Breast epithelium (tissue), 4 donors: ENCODE measurements around the gene CEP43. TPM values are rescaled to one million over a fixed set of nuclear protein-coding genes. Genes with fewer than 3 reads are reported as not detected.

Experiments
- DNase-seq, 2 donors: peaks; one replicate each; pipeline ENCODE4 v3.0.0-alpha.2; 2019; ENCODE audit warnings: low spot score in 2 of 2
- H3K27ac ChIP-seq, 2 donors: fragments of 200-600 bp; sonication (generic) in 1 of 2; one replicate each; pipeline ENCODE4 v1.5.1; 2016 to 2019; ENCODE audit warnings: mild to moderate bottlenecking in 1 of 2
- H3K27me3 ChIP-seq, 2 donors: fragments of 200-600 bp; sonication (generic) in 1 of 2; one replicate each; pipeline versions ENCODE4 v1.5.1 to v1.6.0; 2017 to 2019; ENCODE audit warnings: control low read depth in 1 of 2, mild to moderate bottlenecking in 1 of 2
- H3K36me3 ChIP-seq: fragments of 200-600 bp; one replicate; pipeline ENCODE4 v1.5.1; 2019
- H3K4me1 ChIP-seq, 2 donors: fragments of 200-600 bp; sonication (generic); one replicate each; pipeline ENCODE4 v1.5.1; 2016 to 2019; ENCODE audit warnings: control low read depth in 1 of 2
- H3K4me3 ChIP-seq, 3 donors: fragments of 200-600 bp; sonication (generic); 1 replicate in 2 of 3; 2 replicates in 1 of 3; pipeline ENCODE4 v1.5.1; 2016 to 2019; ENCODE audit warnings: mild to moderate bottlenecking in 3 of 3, moderate library complexity in 2 of 3
- H3K9me3 ChIP-seq, 2 donors: fragments of 200-600 bp; sonication (generic) in 1 of 2; one replicate each; pipeline ENCODE4 v1.5.1; 2016 to 2019; ENCODE audit warnings: control low read depth in 1 of 2
- CTCF ChIP-seq, 3 donors: fragments of 450-650 bp; IDR thresholded peaks; one replicate each; pipeline ENCODE4 v1.5.1; 2016 to 2017; ENCODE audit warnings: antibody characterized with exemption in 3 of 3, mild to moderate bottlenecking in 3 of 3, moderate library complexity in 3 of 3
- POLR2A ChIP-seq: fragments of 450-650 bp; IDR thresholded peaks from one replicate; pipeline ENCODE4 v1.6.1; 2016; ENCODE audit warnings: antibody characterized with exemption, mild to moderate bottlenecking, moderate library complexity
- POLR2AphosphoS5 ChIP-seq, 3 donors: sonication (generic); formaldehyde crosslinking; IDR thresholded peaks; one replicate each; pipeline ENCODE4 v1.6.1; 2017; ENCODE audit warnings: antibody characterized with exemption in 3 of 3
- intact Hi-C: fragments of 100-400 bp; cut with DNase I; formaldehyde crosslinking; loops from one replicate; pipeline ENCODE4 v1.15.1; 2023; ENCODE audit warnings: low total_unique reads
- total RNA-seq, 3 donors: library from RNA; depleted of rRNA; stranded (reverse); fragments of >200 nt; gene quantifications; one replicate each; pipeline ENCODE4 v1.1.0, GENCODE V29; 2016

CEP43 gene
- total RNA-seq, 3 donors from 2014 or later: 11.2 to 32.6 (median 22.6) TPM

GRCh38 chr6:166952121-166952520 lies 47.1 kb upstream of the CEP43 start:
- H3K9me3 ChIP-seq: no peaks in the 10 kb centered on the region
- DNase-seq: no peak
- no peak for TF ChIP-seq POLR2AphosphoS5 (IDR thresholded peaks at IDR 0.05)
- no peak for TF ChIP-seq POLR2A
- TF ChIP-seq CTCF (IDR thresholded peaks at IDR 0.05): no peak
- H3K4me3 ChIP-seq: no peak overlapping the region
- no peaks in the 10 kb centered on the region for H3K27me3 ChIP-seq
- no peaks in the 10 kb centered on the region for H3K36me3 ChIP-seq
- H3K4me1 ChIP-seq: peaks cover 0 to 6% of the 10 kb centered on the region in 2 donors
- intact Hi-C loops: no loop called here
- H3K27ac ChIP-seq: no peak overlapping the region

GRCh38 chr6:166952567-166953486 lies 46.4 kb upstream of the CEP43 start:
- H3K27me3 ChIP-seq: no peaks in the 10 kb centered on the region
- H3K4me1 ChIP-seq: peaks cover 0 to 6% of the 10 kb centered on the region in 2 donors
- H3K4me3 ChIP-seq: no peak overlapping the region
- no peaks in the 10 kb centered on the region for H3K9me3 ChIP-seq
- TF ChIP-seq POLR2A: no peak
- TF ChIP-seq POLR2AphosphoS5 (IDR thresholded peaks at IDR 0.05): no peak
- TF ChIP-seq CTCF (IDR thresholded peaks at IDR 0.05): no peak
- no peaks in the 10 kb centered on the region for H3K36me3 ChIP-seq
- intact Hi-C loops: no loop called here
- H3K27ac ChIP-seq: no peak overlapping the region
- no peak for DNase-seq

- H3K9me3 ChIP-seq: no peaks in the 10 kb centered on the region
- H3K4me3 ChIP-seq: no peak overlapping the region
- peaks cover 0 to 6% of the 10 kb centered on the region in 2 donors for H3K4me1 ChIP-seq
- no peak overlapping the region for H3K27ac ChIP-seq
- no peaks in the 10 kb centered on the region for H3K36me3 ChIP-seq
- no peaks in the 10 kb centered on the region for H3K27me3 ChIP-seq
- intact Hi-C loops: loop anchor here (2.0 kb wide), 1 partner anchor 15 kb away; no protein-coding TSS in a partner anchor
- DNase-seq: no peak
- no peak for TF ChIP-seq CTCF (IDR thresholded peaks at IDR 0.05)
- TF ChIP-seq POLR2AphosphoS5 (IDR thresholded peaks at IDR 0.05): no peak
- TF ChIP-seq POLR2A: no peak
Measured at GRCh38 chr6:166954118-166954713, 45.0 kb upstream of the CEP43 start.

- DNase-seq: no peak
- intact Hi-C loops: loop anchor here (2.0 kb wide), 1 partner anchor 16 kb away; no protein-coding TSS in a partner anchor
- Histone ChIP-seq H3K9me3 (no peaks in the 10 kb centered on the region), H3K4me3 (peak overlapping the region; percentile 69 to 92 (median 84)), H3K4me1 (peaks cover 0 to 6% of the 10 kb centered on the region in 2 donors), H3K27ac (peak overlapping the region; percentile 13 to 90), H3K36me3 (no peaks in the 10 kb centered on the region), H3K27me3 (no peaks in the 10 kb centered on the region)
- TF ChIP-seq POLR2A: no peak
- no peak for TF ChIP-seq POLR2AphosphoS5 (IDR thresholded peaks at IDR 0.05)
Measured at GRCh38 chr6:166955121-166955864, 43.9 kb upstream of the CEP43 start.

- no peak for DNase-seq
Measured at GRCh38 chr6:166955865-166956443, 43.2 kb upstream of the CEP43 start.

More at GRCh38 chr6:166955865-166956443, 43.2 kb upstream of the CEP43 start:
- Histone ChIP-seq H3K9me3 (no peaks in the 10 kb centered on the region), H3K36me3 (no peaks in the 10 kb centered on the region), H3K4me1 (peaks cover 0 to 6% of the 10 kb centered on the region in 2 donors), H3K27ac (peak overlapping the region; percentile 13 to 90), H3K4me3 (peak overlapping the region; percentile 69 to 92 (median 84)), H3K27me3 (no peaks in the 10 kb centered on the region)
- TF ChIP-seq POLR2AphosphoS5 (IDR thresholded peaks at IDR 0.05) (no peak), CTCF (IDR thresholded peaks at IDR 0.05) (no peak), POLR2A (no peak)
- intact Hi-C loops: loop anchor here (2.0 kb wide), 1 partner anchor 17 kb away; no protein-coding TSS in a partner anchor
